Thoracic aorta (tissue), 2 donors: ENCODE measurements around the gene ZNF407. TPM values are rescaled to one million over a fixed set of nuclear protein-coding genes. Genes with fewer than 3 reads are reported as not detected.

Experiments used
- ATAC-seq: fragments of 150-250 bp; one replicate; pipeline ENCODE4 v1.8.0; 2017; ENCODE audit warnings: low read depth; ENCODE audit not compliant: insufficient number of reproducible peaks, low FRiP score
- DNase-seq: peaks from one replicate; pipeline ENCODE4 v3.0.0-alpha.2; 2020; ENCODE audit warnings: low spot score
- H3K27ac ChIP-seq, 2 donors: fragments of 200-600 bp; sonication (generic); 1 replicate in 1 of 2; 2 replicates in 1 of 2; pipeline ENCODE4 v1.5.1; 2016; ENCODE audit warnings: mild to moderate bottlenecking in 2 of 2, moderate library complexity in 2 of 2
- H3K27me3 ChIP-seq: fragments of 200-600 bp; sonication (generic); replicated peaks from 2 replicates; pipeline ENCODE4 v1.6.0; 2016; ENCODE audit warnings: mild to moderate bottlenecking; ENCODE audit not compliant: insufficient read depth
- H3K36me3 ChIP-seq: fragments of 200-600 bp; sonication (generic); one replicate; pipeline ENCODE4 v1.5.1; 2016
- H3K4me1 ChIP-seq, 2 donors: fragments of 200-600 bp; sonication (generic); 1 replicate in 1 of 2; 2 replicates in 1 of 2; pipeline versions ENCODE4 v1.5.1 to v1.6.0; 2016; ENCODE audit warnings: low read depth in 2 of 2, mild to moderate bottlenecking in 1 of 2; ENCODE audit not compliant: control insufficient read depth in 1 of 2
- H3K4me3 ChIP-seq: fragments of 200-600 bp; sonication (generic); 2 replicates; pipeline ENCODE4 v1.5.1; 2016; ENCODE audit warnings: mild to moderate bottlenecking
- H3K9me3 ChIP-seq: fragments of 200-600 bp; sonication (generic); 2 replicates; pipeline ENCODE4 v1.5.1; 2016
- total RNA-seq, 2 donors: library from RNA; depleted of rRNA; stranded (reverse); fragments of >200 nt; gene quantifications; one replicate each; pipeline versions ENCODE4 v1.1.0 to v1.2.3, GENCODE V29; 2016
- TF ChIP-seq, protein P1 (sequence below): fragments of 200-600 bp; sonication (generic); IDR thresholded peaks from one replicate; pipeline ENCODE4 v1.5.1; 2019; ENCODE audit warnings: antibody characterized with exemption

The ZNF407 gene
- total RNA-seq, 2 donors from 2014 or later, result 18.7 to 26.7 TPM

DNA sequence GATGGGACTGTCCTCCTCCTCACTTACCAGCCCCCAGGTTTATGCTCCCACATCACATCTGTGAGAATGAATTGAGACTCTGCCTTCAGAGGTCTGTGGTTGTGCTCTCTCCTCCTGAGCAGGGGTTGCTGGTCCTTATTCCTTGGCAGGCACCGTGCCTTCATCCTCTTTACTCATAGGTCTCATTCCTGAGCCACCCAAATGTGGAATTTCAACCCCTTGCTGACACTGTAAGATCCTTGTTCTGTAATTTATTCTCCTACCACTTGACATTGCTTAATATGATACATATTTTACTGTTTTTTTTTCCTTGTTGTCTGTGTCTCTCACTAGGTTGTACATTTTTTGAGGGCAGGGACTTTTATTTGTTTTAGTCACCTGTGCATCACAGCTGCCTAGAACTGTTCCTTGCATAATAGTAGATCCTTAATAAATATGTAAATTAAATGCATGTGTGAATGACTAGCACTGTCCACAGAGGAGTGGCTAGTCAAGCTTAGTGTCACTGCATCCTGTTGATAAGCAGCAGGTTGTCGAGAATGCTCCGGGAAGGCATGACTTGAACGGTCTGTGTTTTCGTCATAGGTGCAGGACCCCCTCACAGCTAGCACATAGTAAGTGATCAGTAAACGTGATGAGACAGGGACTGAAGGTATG is 180.6 kb downstream of the ZNF407 start:
- no peak for DNase-seq
- TF ChIP-seq, protein P1, sequence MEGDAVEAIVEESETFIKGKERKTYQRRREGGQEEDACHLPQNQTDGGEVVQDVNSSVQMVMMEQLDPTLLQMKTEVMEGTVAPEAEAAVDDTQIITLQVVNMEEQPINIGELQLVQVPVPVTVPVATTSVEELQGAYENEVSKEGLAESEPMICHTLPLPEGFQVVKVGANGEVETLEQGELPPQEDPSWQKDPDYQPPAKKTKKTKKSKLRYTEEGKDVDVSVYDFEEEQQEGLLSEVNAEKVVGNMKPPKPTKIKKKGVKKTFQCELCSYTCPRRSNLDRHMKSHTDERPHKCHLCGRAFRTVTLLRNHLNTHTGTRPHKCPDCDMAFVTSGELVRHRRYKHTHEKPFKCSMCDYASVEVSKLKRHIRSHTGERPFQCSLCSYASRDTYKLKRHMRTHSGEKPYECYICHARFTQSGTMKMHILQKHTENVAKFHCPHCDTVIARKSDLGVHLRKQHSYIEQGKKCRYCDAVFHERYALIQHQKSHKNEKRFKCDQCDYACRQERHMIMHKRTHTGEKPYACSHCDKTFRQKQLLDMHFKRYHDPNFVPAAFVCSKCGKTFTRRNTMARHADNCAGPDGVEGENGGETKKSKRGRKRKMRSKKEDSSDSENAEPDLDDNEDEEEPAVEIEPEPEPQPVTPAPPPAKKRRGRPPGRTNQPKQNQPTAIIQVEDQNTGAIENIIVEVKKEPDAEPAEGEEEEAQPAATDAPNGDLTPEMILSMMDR, result no peak
- Histone ChIP-seq H3K27me3 (no peaks in the 10 kb centered on the region), H3K9me3 (no peaks in the 10 kb centered on the region), H3K4me1 (no peaks in the 10 kb centered on the region), H3K27ac (no peak overlapping the region), H3K36me3 (no peaks in the 10 kb centered on the region), H3K4me3 (no peak overlapping the region)
- ATAC-seq, result no peak

DNA sequence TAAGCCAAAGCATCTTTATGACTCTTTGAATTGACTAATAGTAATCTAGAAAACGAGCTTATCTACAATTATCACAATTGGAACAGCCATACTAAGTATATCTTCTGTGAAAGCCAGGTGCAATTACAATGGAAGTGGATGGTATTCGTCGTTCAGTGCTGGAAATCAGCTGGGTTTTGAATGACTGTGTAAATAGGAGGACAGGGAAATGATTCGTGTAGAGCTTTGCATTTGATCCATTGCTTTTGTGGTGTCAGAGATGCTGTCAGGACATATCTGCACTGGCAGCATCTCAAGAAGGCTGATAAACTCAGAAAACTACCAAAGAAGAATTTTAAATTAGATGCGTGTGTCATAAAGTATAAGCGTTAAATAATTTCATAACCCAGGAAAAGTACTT is 187.1 kb downstream of the ZNF407 start:
- Histone ChIP-seq H3K27me3 (no peaks in the 10 kb centered on the region), H3K9me3 (no peaks in the 10 kb centered on the region), H3K27ac (no peak overlapping the region), H3K4me3 (no peak overlapping the region), H3K36me3 (no peaks in the 10 kb centered on the region), H3K4me1 (no peaks in the 10 kb centered on the region)
- DNase-seq (no peak), ATAC-seq (no peak)
- TF ChIP-seq, protein P1, result no peak

DNA sequence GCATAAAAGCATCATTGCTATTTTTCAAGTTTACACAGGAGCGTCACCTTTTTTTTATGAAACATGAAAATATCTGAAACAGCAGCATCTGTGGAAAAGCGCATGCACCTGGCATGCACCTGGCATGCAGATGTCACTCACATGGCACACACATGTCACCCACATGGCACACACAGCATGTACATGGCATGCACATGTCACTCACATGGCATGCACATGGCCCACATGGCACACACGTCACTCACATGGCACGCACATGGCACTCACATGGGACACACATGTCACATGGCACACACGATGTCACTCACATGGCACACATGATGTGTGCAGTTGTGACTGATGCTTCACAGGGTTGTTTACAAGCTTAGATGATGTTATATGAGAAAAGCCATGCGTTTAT is 188.0 kb downstream of the ZNF407 start:
- H3K9me3 ChIP-seq, result no peaks in the 10 kb centered on the region
- no peak overlapping the region for H3K27ac ChIP-seq
- TF ChIP-seq, protein P1, result no peak
- no peaks in the 10 kb centered on the region for H3K27me3 ChIP-seq
- H3K4me1 ChIP-seq, result no peaks in the 10 kb centered on the region
- no peaks in the 10 kb centered on the region for H3K36me3 ChIP-seq
- DNase-seq (no peak), ATAC-seq (no peak)
- H3K4me3 ChIP-seq, result no peak overlapping the region

DNA sequence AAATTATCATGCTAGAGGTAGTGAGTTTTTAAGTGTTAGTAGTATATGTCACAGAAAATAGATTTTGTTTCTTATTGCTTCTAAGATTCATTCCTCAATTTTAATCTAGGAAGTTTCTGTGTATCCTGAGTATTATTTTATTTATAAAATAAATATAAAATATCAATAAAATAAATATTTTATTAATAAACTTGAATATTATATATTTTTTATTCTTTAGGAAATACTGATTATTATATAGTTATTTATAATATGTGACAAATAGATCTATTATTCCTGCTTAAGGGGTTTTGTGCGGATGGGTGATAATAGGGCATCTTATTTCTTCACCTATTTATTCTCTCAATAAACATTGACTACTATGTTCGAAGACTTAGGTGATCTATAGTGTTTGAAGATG is 191.0 kb downstream of the ZNF407 start:
- DNase-seq, result no peak
- H3K27ac ChIP-seq, result no peak overlapping the region
- TF ChIP-seq, protein P1, result no peak
- no peaks in the 10 kb centered on the region for H3K9me3 ChIP-seq
- no peak for ATAC-seq
- H3K27me3 ChIP-seq, result no peaks in the 10 kb centered on the region
- H3K4me3 ChIP-seq, result no peak overlapping the region
- no peaks in the 10 kb centered on the region for H3K4me1 ChIP-seq
- no peaks in the 10 kb centered on the region for H3K36me3 ChIP-seq

DNA sequence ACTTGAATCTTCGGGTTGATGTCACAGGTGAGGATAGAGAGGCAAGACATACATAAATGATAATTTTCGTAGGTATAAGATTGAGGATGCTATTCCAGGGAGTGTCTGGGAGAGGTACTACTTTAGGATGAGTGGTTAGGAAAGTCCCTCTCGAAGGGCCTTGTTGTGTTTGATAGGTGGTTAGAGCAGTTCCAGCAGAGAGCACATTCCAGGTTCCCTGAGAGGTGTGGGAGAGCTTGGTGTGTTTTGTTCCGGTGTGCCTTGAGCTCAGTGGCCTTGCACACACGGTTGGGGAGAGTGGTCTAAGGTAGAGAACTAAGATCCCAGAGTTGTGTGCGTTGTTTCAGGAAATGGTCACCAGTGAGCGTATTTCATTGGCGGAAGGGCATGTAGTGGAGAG is 191.4 kb downstream of the ZNF407 start:
- Histone ChIP-seq H3K4me1 (no peaks in the 10 kb centered on the region), H3K27ac (no peak overlapping the region), H3K27me3 (no peaks in the 10 kb centered on the region), H3K9me3 (no peaks in the 10 kb centered on the region), H3K4me3 (no peak overlapping the region), H3K36me3 (no peaks in the 10 kb centered on the region)
- ATAC-seq, result no peak
- DNase-seq, result no peak
- TF ChIP-seq, protein P1, result no peak
